HepG2 (cell line): ENCODE data around the gene MTCP1. TPM values are rescaled to one million over a fixed set of nuclear protein-coding genes. Genes with fewer than 3 reads are reported as not detected.

Experiments used
- ATAC-seq: fragments of 200-7000 bp; cut with Tn5 transposase; 3 replicates; pipeline ENCODE4 v1.9.1; 2020; ENCODE audit warnings: mild to moderate bottlenecking, moderate library complexity
- BruUV-seq: library from RNA; stranded (reverse); fragments of 400-500 nt; replicated peaks from 2 replicates; lab custom pipeline; 2021; lab: Mats Ljungman, UMichigan
- CTCF ChIA-PET: fragments of 300-600 bp; formaldehyde crosslinking; extraction: SDS; loops from one replicate; lab custom pipeline; 2021; ENCODE audit warnings: low total read pairs, inconsistent platforms, low intra/inter-chr PET ratio; lab: Yijun Ruan, JAX
- POLR2A ChIA-PET: fragments of 350-600 bp; sonication (Branson Sonifier 250); formaldehyde crosslinking; loops from one replicate; lab custom pipeline; 2020; ENCODE audit warnings: antibody characterized with exemption, inconsistent platforms; lab: Yijun Ruan, JAX
- DNase-seq: peaks from one replicate; pipeline ENCODE4 v3.0.0-alpha.2; 2015; ENCODE audit warnings: low spot score
- FAIRE-seq: peaks from 3 replicates; lab custom pipeline; 2011; peaks lifted over from hg19 to GRCh38; lab: Jason Lieb, UNC
- H2AFZ ChIP-seq: one replicate; pipeline ENCODE4 v1.6.1; 2011; ENCODE audit warnings: low read length, inconsistent platforms
- H3K27ac ChIP-seq: fragments of 300-600 bp; 3 replicates; pipeline ENCODE4 v1.8.0; 2011; ENCODE audit warnings: mixed run types, mild to moderate bottlenecking, mixed read lengths, low read length, inconsistent platforms; ENCODE audit not compliant: insufficient read depth; ENCODE audit errors: extremely low read length
- H3K27me3 ChIP-seq, 2 experiments: fragments of 200-600 bp in 1 of 2; 2 replicates in 1 of 2; 3 replicates in 1 of 2; pipeline versions ENCODE4 v1.6.0 to v1.8.0; 2011; ENCODE audit warnings: low read length in 2 of 2, mild to moderate bottlenecking in 2 of 2, moderate library complexity in 2 of 2, inconsistent platforms in 1 of 2; ENCODE audit not compliant: insufficient read depth in 2 of 2, control insufficient read depth in 1 of 2
- H3K36me3 ChIP-seq, 2 experiments: fragments of 200-600 bp in 1 of 2; replicated peaks in 1 of 2; 2 replicates in 1 of 2; 3 replicates in 1 of 2; pipeline versions ENCODE4 v1.5.1 to v1.8.0; 2011; ENCODE audit warnings: low read length in 2 of 2, inconsistent platforms in 1 of 2; ENCODE audit not compliant: insufficient read depth in 2 of 2, control insufficient read depth in 1 of 2
- H3K4me1 ChIP-seq: 2 replicates; pipeline ENCODE4 v1.5.1; 2012; ENCODE audit warnings: low read length, inconsistent platforms; ENCODE audit not compliant: insufficient read depth
- H3K4me2 ChIP-seq: 2 replicates; pipeline ENCODE4 v1.6.0; 2011; ENCODE audit warnings: low read depth, low read length, inconsistent platforms
- H3K4me3 ChIP-seq, 3 experiments: fragments of 200-600 bp in 1 of 3; sonication (generic), shearing (Covaris generic) in 1 of 3; replicated peaks in 1 of 3; 2 replicates each; pipeline ENCODE4 v1.5.1; 2011 to 2016; ENCODE audit warnings: low read length in 3 of 3, inconsistent platforms in 2 of 3, low read depth in 2 of 3, mild to moderate bottlenecking in 2 of 3, control low read depth in 1 of 3, mixed read lengths in 1 of 3; ENCODE audit not compliant: insufficient read depth in 1 of 3
- H3K79me2 ChIP-seq: one replicate; pipeline ENCODE4 v1.6.1; 2011; ENCODE audit warnings: low read length, inconsistent platforms; ENCODE audit not compliant: insufficient read depth
- H3K9ac ChIP-seq: 2 replicates; pipeline ENCODE4 v1.6.0; 2011; ENCODE audit warnings: mild to moderate bottlenecking, low read depth, low read length, inconsistent platforms; ENCODE audit not compliant: insufficient read depth
- H3K9me3 ChIP-seq: 2 replicates; pipeline ENCODE4 v1.5.1; 2012; ENCODE audit warnings: mild to moderate bottlenecking, low read length
- H4K20me1 ChIP-seq: 2 replicates; pipeline ENCODE4 v1.6.0; 2011; ENCODE audit warnings: inconsistent platforms, mild to moderate bottlenecking, low read length, moderate library complexity; ENCODE audit not compliant: insufficient read depth
- ELF4 ChIP-seq: sonication (generic); formaldehyde crosslinking; IDR thresholded peaks from 2 replicates; pipeline ENCODE4 v1.5.0; 2020; ENCODE audit warnings: missing genetic modification reagents, mild to moderate bottlenecking, moderate library complexity, borderline replicate concordance
- MBD4 ChIP-seq: IDR thresholded peaks from 2 replicates; pipeline ENCODE4 v1.6.1; 2012; ENCODE audit warnings: low read length, inconsistent platforms, borderline replicate concordance
- MIER3 ChIP-seq: IDR thresholded peaks from 2 replicates; pipeline ENCODE4 v1.6.1; 2016; ENCODE audit warnings: missing compliant biosample characterization, borderline replicate concordance
- MYNN ChIP-seq: sonication (generic); formaldehyde crosslinking; IDR thresholded peaks from 2 replicates; pipeline ENCODE4 v1.4.0; 2020; ENCODE audit warnings: mild to moderate bottlenecking, low read depth, missing genetic modification reagents
- PHF21A ChIP-seq: sonication (generic); formaldehyde crosslinking; IDR thresholded peaks from 2 replicates; pipeline ENCODE4 v1.5.0; 2020; ENCODE audit warnings: mild to moderate bottlenecking, missing genetic modification reagents
- SRSF1 ChIP-seq: fragments of 200-400 bp; formaldehyde crosslinking; optimal IDR thresholded peaks from 2 replicates; pipeline ENCODE3; 2017; ENCODE audit warnings: mild to moderate bottlenecking, low read depth, low read length, moderate library complexity
- SSRP1 ChIP-seq: IDR thresholded peaks from 2 replicates; pipeline ENCODE4 v1.6.1; 2016; ENCODE audit warnings: control low read depth
- THYN1 ChIP-seq: sonication (generic); formaldehyde crosslinking; IDR thresholded peaks from 2 replicates; pipeline ENCODE4 v1.8.1; 2023; ENCODE audit warnings: low read depth, mild to moderate bottlenecking, moderate library complexity, missing genetic modification reagents, borderline replicate concordance
- ZFP41 ChIP-seq: sonication (generic); formaldehyde crosslinking; IDR thresholded peaks from 2 replicates; pipeline ENCODE4 v1.4.0; 2020; ENCODE audit warnings: mild to moderate bottlenecking, missing genetic modification reagents, borderline replicate concordance
- ZNF274 ChIP-seq: sonication (generic); formaldehyde crosslinking; IDR thresholded peaks from 2 replicates; pipeline ENCODE4 v1.5.1; 2020; ENCODE audit warnings: mild to moderate bottlenecking, missing genetic modification reagents
- ZNF296 ChIP-seq: sonication (generic); formaldehyde crosslinking; conservative IDR thresholded peaks from 2 replicates; pipeline ENCODE4 v1.5.0; 2020; ENCODE audit warnings: mild to moderate bottlenecking, missing genetic modification reagents
- ZNF34 ChIP-seq: sonication (generic); formaldehyde crosslinking; IDR thresholded peaks from 2 replicates; pipeline ENCODE4 v1.4.0; 2020; ENCODE audit warnings: mild to moderate bottlenecking, missing genetic modification reagents, borderline replicate concordance
- ZNF367 ChIP-seq: sonication (generic); formaldehyde crosslinking; IDR thresholded peaks from 2 replicates; pipeline ENCODE4 v1.4.0; 2020; ENCODE audit warnings: missing genetic modification reagents, borderline replicate concordance
- ZNF749 ChIP-seq: sonication (generic); formaldehyde crosslinking; IDR thresholded peaks from 2 replicates; pipeline ENCODE4 v1.8.0; 2022; ENCODE audit warnings: mild to moderate bottlenecking, missing genetic modification reagents, moderate library complexity, borderline replicate concordance
- ZNF773 ChIP-seq: sonication (generic); formaldehyde crosslinking; IDR thresholded peaks from 2 replicates; pipeline ENCODE4 v1.4.0; 2020; ENCODE audit warnings: missing genetic modification reagents, borderline replicate concordance
- WGBS: methylation state at CpG from one replicate; pipeline ENCODE4 v1.1.6; 2017; ENCODE audit warnings: low lambda C conversion rate; 5-methylcytosine and 5-hydroxymethylcytosine counted together
- in situ Hi-C: cut with HindIII; loops from 2 replicates; pipeline ENCODE4 v1.10.0; 2017; ENCODE audit warnings: low pct_unique_long_range_greater_than_20kb; ENCODE audit not compliant: extremely low pct_ligation_motif_present
- intact Hi-C: fragments of 100-400 bp; cut with micrococcal nuclease; formaldehyde crosslinking; loops from one replicate; pipeline ENCODE4 v1.10.0; 2022; ENCODE audit not compliant: unreplicated experiment
- polyA plus RNA-seq, 8 experiments: library from polyadenylated mRNA; depleted of rRNA in 3 of 8; stranded (reverse) in 7 of 8; unstranded in 1 of 8; fragments of >200 nt; fragmentation: Illumina TruSeq in 4 of 8; extraction: Trizol in 4 of 8; gene quantifications; 2 replicates each; pipeline versions ENCODE4 v1.2.1 to v1.2.3, GENCODE V29; 2011 to 2016; ENCODE audit warnings: low read depth in 4 of 8, missing spikeins in 1 of 8, mixed read lengths in 1 of 8; ENCODE audit not compliant: insufficient read depth in 1 of 8
- total RNA-seq, 5 experiments: library from RNA; depleted of rRNA; stranded (reverse); fragments of >200 nt; fragmentation: Illumina TruSeq; extraction: Trizol; gene quantifications; 2 replicates each; pipeline ENCODE4 v1.2.3, GENCODE V29; 2016; ENCODE audit warnings: low read depth in 1 of 5
- TF ChIP-seq, protein P1 (sequence below): sonication (generic); formaldehyde crosslinking; IDR thresholded peaks from 2 replicates; pipeline ENCODE4 v1.4.0; 2020; ENCODE audit warnings: missing genetic modification reagents, mild to moderate bottlenecking, borderline replicate concordance

The MTCP1 gene
- total and polyA plus RNA-seq, 2 of the 13 experiments (the other 11 are each of a cell fraction or from before 2014, with no cell fraction given), result 5.1 to 18.9 TPM

DNA sequence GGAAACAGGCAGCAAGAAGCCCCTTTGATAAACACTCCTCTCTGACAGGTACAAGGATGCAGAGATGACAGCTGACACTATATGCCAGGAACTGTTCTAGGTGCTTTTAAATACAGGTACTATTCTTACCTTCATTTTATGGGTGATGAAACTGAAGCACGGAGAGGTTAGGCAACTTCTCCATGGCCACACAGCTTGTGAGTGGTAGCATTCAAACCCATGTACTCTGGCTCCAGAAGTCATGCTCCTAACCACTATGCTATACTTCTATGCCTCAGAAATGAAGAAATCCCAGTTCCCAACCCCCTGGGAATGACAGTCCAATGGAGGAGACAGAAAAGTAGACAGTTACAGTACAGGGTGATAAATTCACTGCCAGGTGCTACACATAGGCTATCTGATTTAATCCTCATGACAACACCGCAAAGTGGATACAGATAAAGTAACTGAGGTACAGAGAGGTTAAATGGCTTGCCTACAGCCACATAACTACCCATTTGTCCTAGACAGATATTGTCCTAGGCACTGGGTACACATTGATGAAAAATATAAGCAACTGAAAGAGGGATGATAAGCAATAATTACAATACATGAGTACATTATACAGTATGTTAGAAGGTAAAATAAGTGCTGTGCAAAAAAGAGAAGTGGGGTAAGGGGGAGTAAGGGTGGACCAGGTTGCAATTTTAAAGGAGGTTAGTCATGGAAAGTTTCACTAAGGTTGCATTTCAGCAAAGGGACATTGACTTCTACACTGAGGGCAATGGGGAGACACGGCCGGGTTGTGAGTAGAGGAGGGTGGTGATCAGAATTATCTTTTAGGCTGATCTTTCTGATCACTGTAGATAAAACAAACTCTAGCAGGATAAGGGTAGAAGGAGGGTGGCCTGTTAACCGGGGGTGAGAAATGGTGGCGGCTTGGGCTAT, 46.8 kb downstream of the MTCP1 start:
- Histone ChIP-seq H3K4me1 (peaks cover 31% of the 10 kb centered on the region; the same call in 1 of the 2 replicates), H2AFZ (no peak overlapping the region), H4K20me1 (no peaks in the 10 kb centered on the region), H3K79me2 (peaks cover 18% of the 10 kb centered on the region), H3K9me3 (no peaks in the 10 kb centered on the region), H3K27ac (no peak overlapping the region), H3K36me3 (no peaks in the 10 kb centered on the region), H3K9ac (no peak overlapping the region), H3K4me2 (no peak overlapping the region), H3K4me3 (no peak overlapping the region), H3K27me3 (no peaks in the 10 kb centered on the region; a peak in 1 of 5 replicates)
- WGBS, result 31% methylated on average over 5 of the region's 6 CpGs
- in situ Hi-C loops (no loop called here), intact Hi-C loops (no loop called here)
- TF ChIP-seq MYNN (CRISPR knock-in tag) (no peak), SSRP1 (CRISPR knock-in tag) (no peak), ZNF296 (CRISPR knock-in tag) (no peak), ZNF749 (CRISPR knock-in tag) (no peak), THYN1 (no peak), ZNF367 (CRISPR knock-in tag) (no peak), ELF4 (CRISPR knock-in tag) (no peak), ZNF34 (CRISPR knock-in tag) (no peak), ZNF274 (CRISPR knock-in tag) (no peak), PHF21A (CRISPR knock-in tag) (no peak), SRSF1 (no peak), ZFP41 (CRISPR knock-in tag) (no peak), ZNF773 (no peak), MIER3 (CRISPR knock-in tag) (no peak), MBD4 (no peak)
- TF ChIP-seq, protein P1, sequence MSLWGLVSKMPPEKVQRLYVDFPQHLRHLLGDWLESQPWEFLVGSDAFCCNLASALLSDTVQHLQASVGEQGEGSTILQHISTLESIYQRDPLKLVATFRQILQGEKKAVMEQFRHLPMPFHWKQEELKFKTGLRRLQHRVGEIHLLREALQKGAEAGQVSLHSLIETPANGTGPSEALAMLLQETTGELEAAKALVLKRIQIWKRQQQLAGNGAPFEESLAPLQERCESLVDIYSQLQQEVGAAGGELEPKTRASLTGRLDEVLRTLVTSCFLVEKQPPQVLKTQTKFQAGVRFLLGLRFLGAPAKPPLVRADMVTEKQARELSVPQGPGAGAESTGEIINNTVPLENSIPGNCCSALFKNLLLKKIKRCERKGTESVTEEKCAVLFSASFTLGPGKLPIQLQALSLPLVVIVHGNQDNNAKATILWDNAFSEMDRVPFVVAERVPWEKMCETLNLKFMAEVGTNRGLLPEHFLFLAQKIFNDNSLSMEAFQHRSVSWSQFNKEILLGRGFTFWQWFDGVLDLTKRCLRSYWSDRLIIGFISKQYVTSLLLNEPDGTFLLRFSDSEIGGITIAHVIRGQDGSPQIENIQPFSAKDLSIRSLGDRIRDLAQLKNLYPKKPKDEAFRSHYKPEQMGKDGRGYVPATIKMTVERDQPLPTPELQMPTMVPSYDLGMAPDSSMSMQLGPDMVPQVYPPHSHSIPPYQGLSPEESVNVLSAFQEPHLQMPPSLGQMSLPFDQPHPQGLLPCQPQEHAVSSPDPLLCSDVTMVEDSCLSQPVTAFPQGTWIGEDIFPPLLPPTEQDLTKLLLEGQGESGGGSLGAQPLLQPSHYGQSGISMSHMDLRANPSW (CRISPR knock-in tag), result no peak
- no TSS peak for BruUV-seq
- ATAC-seq (no peak), DNase-seq (no peak), FAIRE-seq (no peak)
- POLR2A ChIA-PET, result interaction anchor here (0.8 to 1.0 kb wide), 2 partner anchors 16 to 35 kb away, joined by 3 read pairs; no protein-coding TSS in a partner anchor
- CTCF ChIA-PET, result no interaction called here
